Testis (tissue), 3 donors: Measurements from ENCODE around the gene SMURF1. TPM values are rescaled to one million over a fixed set of nuclear protein-coding genes. Genes with fewer than 3 reads are reported as not detected.

ENCODE experiments used
- DNase-seq: peaks from one replicate; pipeline ENCODE4 v3.0.0-alpha.2; 2019
- H3K27ac ChIP-seq, 2 donors: fragments of 200-600 bp; sonication (generic); one replicate each; pipeline ENCODE4 v1.5.1; 2019
- H3K27me3 ChIP-seq: fragments of 200-600 bp; sonication (generic); one replicate; pipeline ENCODE4 v1.5.1; 2019
- H3K36me3 ChIP-seq: fragments of 200-600 bp; sonication (generic); one replicate; pipeline ENCODE4 v1.5.1; 2017; ENCODE audit warnings: low read depth; ENCODE audit errors: missing control alignments
- H3K4me1 ChIP-seq: fragments of 200-600 bp; sonication (generic); one replicate; pipeline ENCODE4 v1.5.1; 2019
- H3K4me3 ChIP-seq, 2 donors: fragments of 200-600 bp; sonication (generic); one replicate each; pipeline ENCODE4 v1.5.1; 2017 to 2019
- H3K9me3 ChIP-seq: fragments of 200-600 bp; sonication (generic); one replicate; pipeline ENCODE4 v1.5.1; 2017
- CTCF ChIP-seq, 3 experiments: fragments of 450-650 bp in 2 of 3; fragments of 200-600 bp in 1 of 3; sonication (generic) in 1 of 3; IDR thresholded peaks; one replicate each; pipeline ENCODE4 v1.5.1; 2016 to 2019; ENCODE audit warnings: antibody characterized with exemption in 3 of 3, mild to moderate bottlenecking in 2 of 3, moderate library complexity in 1 of 3
- POLR2A ChIP-seq: fragments of 450-650 bp; IDR thresholded peaks from one replicate; pipeline ENCODE4 v1.6.1; 2017; ENCODE audit warnings: antibody characterized with exemption, mild to moderate bottlenecking, moderate library complexity
- WGBS, 2 donors: methylation state at CpG; one replicate each; pipeline ENCODE4 v1.1.5; 2018; 5-methylcytosine and 5-hydroxymethylcytosine counted together
- intact Hi-C: fragments of 100-400 bp; cut with DNase I; formaldehyde crosslinking; loops from one replicate; pipeline ENCODE4 v1.15.1; 2023; ENCODE audit warnings: low total_unique reads
- polyA plus RNA-seq: library from polyadenylated mRNA; stranded (reverse); fragments of 350-450 nt; fragmentation: Illumina TruSeq; extraction: RNeasy Lipid Tissue Mini Kit (QIAGEN cat#74804); gene quantifications from one replicate; pipeline ENCODE4 v1.2.3, GENCODE V29; 2014; ENCODE audit warnings: low read depth, low replicate concordance; ENCODE audit not compliant: insufficient read depth
- total RNA-seq, 2 donors: library from RNA; depleted of rRNA; stranded (reverse); fragments of >200 nt; gene quantifications; one replicate each; pipeline ENCODE4 v1.2.3, GENCODE V29; 2016

Gene SMURF1
- total and polyA plus RNA-seq, 3 donors from 2014 or later: 34.5 to 79.5 (median 46.9) TPM

DNA sequence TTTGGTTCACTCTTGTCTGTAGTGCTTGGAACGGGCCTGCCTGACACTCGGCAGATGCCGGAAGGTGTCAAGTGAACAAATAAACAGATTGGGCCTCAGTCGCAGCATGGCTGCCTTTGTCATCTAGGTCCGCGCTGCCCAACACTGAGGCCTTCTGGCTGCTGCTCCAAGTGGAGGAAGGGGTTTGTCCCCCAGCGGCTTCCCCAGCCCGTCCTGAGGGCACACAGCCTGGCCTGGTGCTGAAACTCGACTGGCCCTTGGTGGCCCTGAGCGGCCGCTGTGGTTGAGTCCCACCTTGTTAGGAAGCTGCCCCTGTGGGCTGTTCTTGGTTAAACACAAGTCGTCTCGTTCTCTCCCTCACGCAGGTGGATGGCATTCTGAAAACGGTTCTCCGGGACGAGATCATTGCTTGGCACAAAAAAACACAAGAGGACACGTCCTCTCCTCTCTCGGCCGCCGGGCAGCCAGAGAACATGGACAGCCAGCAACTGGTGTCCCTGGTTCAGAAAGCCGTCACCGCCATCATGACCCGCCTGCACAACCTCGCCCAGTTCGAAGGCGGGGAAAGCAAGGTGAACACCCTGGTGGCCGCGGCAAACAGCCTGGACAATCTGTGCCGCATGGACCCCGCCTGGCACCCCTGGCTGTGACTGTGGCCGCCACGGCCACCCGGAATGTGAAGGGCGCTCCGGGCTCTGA lies 132.1 kb downstream of the SMURF1 start:
- no peak for TF ChIP-seq POLR2A
- no peak for TF ChIP-seq CTCF (IDR thresholded peaks at IDR 0.05)
- DNase-seq: peak; percentile 11
- intact Hi-C loops: no loop called here
- H3K27ac ChIP-seq: no peak overlapping the region
- no peaks in the 10 kb centered on the region for H3K36me3 ChIP-seq
- 92 to 94% methylated on average over 33 to 36 of the region's 36 CpGs for WGBS, 2 donors
- no peak overlapping the region for H3K4me3 ChIP-seq
- peaks cover 7% of the 10 kb centered on the region for H3K4me1 ChIP-seq
- no peaks in the 10 kb centered on the region for H3K27me3 ChIP-seq
- H3K9me3 ChIP-seq: no peaks in the 10 kb centered on the region

GRCh38 chr7:99011341-99011705 lies 132.6 kb downstream of the SMURF1 start:
- DNase-seq: no peak
- intact Hi-C loops: no loop called here

DNA sequence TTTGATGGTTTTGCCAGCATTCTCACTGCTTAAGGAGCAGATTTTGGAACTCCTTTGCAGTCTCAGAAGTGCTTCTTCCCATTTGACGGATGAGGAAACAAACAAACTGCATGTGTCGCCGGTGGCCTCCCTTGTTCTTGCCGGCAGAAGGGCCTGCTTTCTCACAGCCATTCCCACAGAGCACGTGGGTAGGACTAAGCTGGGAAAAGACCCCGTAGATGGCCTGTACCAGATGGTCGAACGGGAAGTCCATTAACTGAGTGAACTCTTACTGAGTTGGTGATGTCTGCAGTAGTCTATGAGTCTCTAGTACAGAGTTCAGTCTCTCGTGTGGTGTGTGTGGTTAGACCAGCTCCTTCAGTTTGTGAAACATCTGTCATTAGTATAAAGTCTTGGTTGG lies 133.6 kb downstream of the SMURF1 start:
- intact Hi-C loops: no loop called here
- peak; percentile 2 for DNase-seq
- Histone ChIP-seq H3K36me3 (no peaks in the 10 kb centered on the region), H3K27ac (no peak overlapping the region), H3K9me3 (no peaks in the 10 kb centered on the region), H3K4me1 (peaks cover 7% of the 10 kb centered on the region), H3K4me3 (no peak overlapping the region), H3K27me3 (no peaks in the 10 kb centered on the region)
- TF ChIP-seq CTCF (IDR thresholded peaks at IDR 0.05): no peak
- TF ChIP-seq POLR2A: no peak
- 87 to 94% methylated on average over 9 of the region's 9 CpGs for WGBS, 2 donors

More at GRCh38 chr7:99011341-99011705, 132.6 kb downstream of the SMURF1 start:
- no peaks in the 10 kb centered on the region for H3K36me3 ChIP-seq
- H3K9me3 ChIP-seq: no peaks in the 10 kb centered on the region
- 97 to 98% methylated on average over 22 to 24 of the region's 24 CpGs for WGBS, 2 donors
- peaks cover 7% of the 10 kb centered on the region for H3K4me1 ChIP-seq
- no peak overlapping the region for H3K4me3 ChIP-seq
- H3K27ac ChIP-seq: no peak overlapping the region
- H3K27me3 ChIP-seq: no peaks in the 10 kb centered on the region
- TF ChIP-seq CTCF (IDR thresholded peaks at IDR 0.05) (no peak), POLR2A (no peak)

GRCh38 chr7:99008921-99009530 lies 134.9 kb downstream of the SMURF1 start:
- Histone ChIP-seq H3K27ac (no peak overlapping the region), H3K36me3 (no peaks in the 10 kb centered on the region), H3K4me1 (peaks cover under 1% of the 10 kb centered on the region), H3K9me3 (no peaks in the 10 kb centered on the region), H3K27me3 (no peaks in the 10 kb centered on the region), H3K4me3 (no peak overlapping the region)
- intact Hi-C loops: no loop called here
- peak; percentile 8 for DNase-seq
- TF ChIP-seq POLR2A: no peak
- no peak for TF ChIP-seq CTCF (IDR thresholded peaks at IDR 0.05)
- 87 to 90% methylated on average over 9 to 11 of the region's 11 CpGs for WGBS, 2 donors
